HL-60 (cell line): ENCODE data around the gene SGMS1.

ENCODE experiments used
- DNase-seq, 2 experiments: peaks; one replicate each; pipeline ENCODE4 v3.0.0-alpha.2; 2010 to 2020; ENCODE audit warnings: low read depth in 1 of 2, low spot score in 1 of 2
- H3K27ac ChIP-seq: fragments of 250-450 bp; sonication (Bioruptor Pico); replicated peaks from 2 replicates; pipeline ENCODE4 v1.5.1; 2020; ENCODE audit warnings: mild to moderate bottlenecking, moderate library complexity
- H3K27me3 ChIP-seq: fragments of 250-450 bp; sonication (Bioruptor Pico); 2 replicates; pipeline ENCODE4 v1.5.1; 2021; ENCODE audit warnings: mild to moderate bottlenecking, moderate library complexity; ENCODE audit not compliant: insufficient read depth, poor library complexity, severe bottlenecking
- H3K4me3 ChIP-seq: replicated peaks from 2 replicates; pipeline ENCODE4 v1.5.1; 2011; ENCODE audit warnings: mild to moderate bottlenecking, control low read depth, low read length; ENCODE audit not compliant: insufficient read depth
- CTCF ChIP-seq: IDR thresholded peaks from one replicate; pipeline ENCODE4 v1.5.1; 2011; ENCODE audit warnings: low read length, control low read depth, inconsistent platforms; ENCODE audit not compliant: insufficient read depth
- GABPA ChIP-seq: IDR thresholded peaks from 2 replicates; pipeline ENCODE4 v1.6.1; 2012; ENCODE audit warnings: low read depth
- POLR2AphosphoS5 ChIP-seq: IDR thresholded peaks from 2 replicates; pipeline ENCODE4 v1.6.1; 2012; ENCODE audit warnings: low read depth
- REST ChIP-seq: IDR thresholded peaks from 2 replicates; pipeline ENCODE4 v1.6.1; 2012; ENCODE audit warnings: low read depth; ENCODE audit not compliant: insufficient replicate concordance
- SPI1 ChIP-seq: IDR thresholded peaks from 2 replicates; pipeline ENCODE4 v1.6.1; 2012; ENCODE audit warnings: low read depth, mild to moderate bottlenecking, borderline replicate concordance

The SGMS1 gene

GRCh38 chr10:50318129-50318528 lies 305.6 kb downstream of the SGMS1 start:
- TF ChIP-seq CTCF (no peak), REST (no peak), GABPA (no peak), SPI1 (no peak), POLR2AphosphoS5 (no peak)
- no peak overlapping the region for H3K4me3 ChIP-seq
- no peak for DNase-seq

GRCh38 chr10:50316695-50317648 lies 306.8 kb downstream of the SGMS1 start:
- no peak for TF ChIP-seq GABPA
- TF ChIP-seq SPI1 = peak; percentile 97
- H3K27me3 ChIP-seq = no peaks in the 10 kb centered on the region
- no peak overlapping the region for H3K4me3 ChIP-seq
- H3K27ac ChIP-seq = peak overlapping the region; percentile 24; the same call in 1 of the 2 replicates
- DNase-seq = peak in 1 of 2 experiments; percentile 51

More at GRCh38 chr10:50318129-50318528, 305.6 kb downstream of the SGMS1 start:
- Histone ChIP-seq H3K27ac (no peak overlapping the region), H3K27me3 (no peaks in the 10 kb centered on the region)

- TF ChIP-seq SPI1 (no peak), GABPA (no peak), REST (no peak), CTCF (no peak), POLR2AphosphoS5 (no peak)
- no peak for DNase-seq
- Histone ChIP-seq H3K27me3 (no peaks in the 10 kb centered on the region), H3K27ac (no peak overlapping the region), H3K4me3 (no peak overlapping the region)
Observed at GRCh38 chr10:50316174-50316573, 307.6 kb downstream of the SGMS1 start.

- no peak for DNase-seq
- no peak for TF ChIP-seq POLR2AphosphoS5
- TF ChIP-seq CTCF = no peak
- no peak for TF ChIP-seq SPI1
- no peak overlapping the region for H3K27ac ChIP-seq
- no peak overlapping the region for H3K4me3 ChIP-seq
- H3K27me3 ChIP-seq = no peaks in the 10 kb centered on the region
Observed at GRCh38 chr10:50315424-50315823, 308.3 kb downstream of the SGMS1 start.
